Measurements from ENCODE around the gene PLPPR2.
"Not testable (repeated sequence)": the region's sequence is repeated elsewhere in the genome, so short reads cannot be mapped to it uniquely, and the experiment has no call there.

The PLPPR2 gene

GRCh38 chr19:11355160-11356073 lies at the start of gene PLPPR2:
Gene PLPPR2 (plus strand): TSS chr19:11355432. CDS start chr19:11357674, 2,242 bp downstream.
- peak; percentile 85 for DNase-seq (ENCODE audit: low spot score)

- no peak for DNase-seq (ENCODE audit: low spot score)
These were observed 48.9 kb upstream of the PLPPR2 start for GRCh38 chr19:11306337-11306736.

- DNase-seq (ENCODE audit: low spot score): not testable (repeated sequence)
These were observed 34.8 kb upstream of the PLPPR2 start for GRCh38 chr19:11320278-11320995.

- DNase-seq (ENCODE audit: low spot score): no peak
These were observed 33.8 kb upstream of the PLPPR2 start for GRCh38 chr19:11321191-11322126.

- no peak for DNase-seq (ENCODE audit: low spot score)
These were observed 32.8 kb upstream of the PLPPR2 start for GRCh38 chr19:11322269-11323024.

- DNase-seq (ENCODE audit: low spot score): no peak
These were observed 31.6 kb upstream of the PLPPR2 start for GRCh38 chr19:11323601-11324078.

- DNase-seq (ENCODE audit: low spot score): peak; percentile 83
These were observed 31.1 kb upstream of the PLPPR2 start for GRCh38 chr19:11324079-11324661.

- DNase-seq (ENCODE audit: low spot score): no peak
These were observed 30.4 kb upstream of the PLPPR2 start for GRCh38 chr19:11324748-11325389.

GRCh38 chr19:11325544-11325943 lies 29.7 kb upstream of the PLPPR2 start:
- no peak for DNase-seq (ENCODE audit: low spot score)

GRCh38 chr19:11330127-11330526 lies 25.1 kb upstream of the PLPPR2 start:
- no peak for DNase-seq (ENCODE audit: low spot score)

- no peak for DNase-seq (ENCODE audit: low spot score)
These were observed 23.7 kb upstream of the PLPPR2 start for GRCh38 chr19:11331502-11331901.

GRCh38 chr19:11332822-11333221 lies 22.4 kb upstream of the PLPPR2 start:
- DNase-seq (ENCODE audit: low spot score): no peak

GRCh38 chr19:11333838-11334237 lies 21.4 kb upstream of the PLPPR2 start:
- peak; percentile 40 for DNase-seq (ENCODE audit: low spot score)

GRCh38 chr19:11335449-11336146 lies 19.6 kb upstream of the PLPPR2 start:
- DNase-seq (ENCODE audit: low spot score): no peak

- DNase-seq (ENCODE audit: low spot score): no peak
These were observed 18.2 kb upstream of the PLPPR2 start for GRCh38 chr19:11337080-11337479.

- DNase-seq (ENCODE audit: low spot score): no peak
These were observed 17.1 kb upstream of the PLPPR2 start for GRCh38 chr19:11338121-11338520.

GRCh38 chr19:11338569-11339253 lies 16.5 kb upstream of the PLPPR2 start:
- DNase-seq (ENCODE audit: low spot score): no peak

GRCh38 chr19:11339254-11340098 lies 15.8 kb upstream of the PLPPR2 start, which contains the start of gene RAB3D:
Gene RAB3D (minus strand): TSS chr19:11339657. CDS start chr19:11337399, 2,258 bp downstream.
- DNase-seq (ENCODE audit: low spot score): peak; percentile 81
